GM21786 (cell line): ENCODE data around the gene DCBLD1.
"Not testable (repeated sequence)": the region's sequence is repeated elsewhere in the genome, so short reads cannot be mapped to it uniquely, and the experiment has no call there.

Experiments
- ATAC-seq: cut with Tn5 transposase; IDR thresholded peaks from one replicate; pipeline ENCODE4 v1.9.1; 2021; ENCODE audit not compliant: unreplicated experiment

The DCBLD1 gene

GRCh38 chr6:117482240-117483003 is at the start of gene DCBLD1:
TSS of gene DCBLD1 (plus strand) at chr6:117482674. CDS start at chr6:117482782, 108 bp downstream.
- ATAC-seq, result peak; percentile 59

DNA sequence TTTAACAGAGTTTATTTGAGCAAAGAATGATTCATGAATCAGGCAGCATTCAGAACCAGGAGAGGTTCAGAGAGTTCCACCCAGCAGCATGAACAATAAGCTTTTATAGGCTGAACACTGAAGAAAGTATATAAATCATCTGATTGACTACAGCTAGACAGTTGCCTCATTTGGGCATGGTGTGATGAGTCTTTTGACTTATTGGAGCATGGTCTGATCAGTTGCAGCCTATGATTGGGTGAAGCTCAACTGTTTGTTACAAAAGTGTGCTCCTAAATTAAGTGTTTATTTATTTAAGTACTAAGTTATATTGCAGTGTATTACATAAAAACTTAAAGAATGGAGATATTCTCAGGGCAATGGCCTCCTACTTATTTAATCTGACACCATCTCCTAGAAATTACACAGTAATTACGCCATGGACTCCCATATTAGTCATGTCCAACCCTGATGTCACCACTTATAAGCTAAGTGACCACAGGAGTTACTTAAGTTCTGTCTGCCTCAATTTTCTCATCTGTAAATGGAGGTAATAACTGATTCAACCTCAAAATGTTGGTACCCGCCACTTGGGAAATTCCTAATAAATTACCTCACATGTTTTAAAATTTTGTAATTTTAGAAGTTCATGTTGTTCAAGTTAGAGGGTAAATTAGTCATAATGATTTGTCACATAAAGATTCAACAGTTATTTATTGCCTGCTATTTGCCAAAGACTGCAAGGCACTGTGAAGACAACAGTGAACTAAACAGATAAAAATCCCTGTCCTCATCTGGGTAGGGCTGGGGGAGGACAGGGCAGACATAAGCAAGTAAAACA is 41.6 kb upstream of the DCBLD1 start:
- ATAC-seq, result no peak

GRCh38 chr6:117441824-117442264 is 40.6 kb upstream of the DCBLD1 start:
- no peak for ATAC-seq

GRCh38 chr6:117442313-117442712 is 40.2 kb upstream of the DCBLD1 start:
- ATAC-seq, result not testable (repeated sequence)

DNA sequence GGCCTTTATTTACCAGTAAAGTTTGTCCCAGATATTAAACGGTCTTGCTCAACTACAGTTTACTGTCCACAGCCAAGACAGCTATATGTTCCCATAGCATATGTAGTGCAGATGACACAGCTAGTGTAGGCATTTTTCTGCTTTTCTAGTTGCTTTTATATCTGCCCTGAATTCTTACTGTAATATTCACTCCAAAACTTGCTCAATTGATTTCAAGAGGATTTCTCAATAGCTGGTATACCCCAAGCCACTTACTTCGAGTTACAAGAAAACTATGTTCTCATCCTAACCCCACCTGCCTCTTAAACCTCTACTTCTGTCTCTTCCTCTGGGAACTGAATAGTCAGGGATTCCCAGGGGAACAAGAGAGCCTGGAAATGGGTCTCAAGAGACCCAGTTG is 37.9 kb upstream of the DCBLD1 start:
- ATAC-seq, result no peak

- ATAC-seq, result no peak
Measured at GRCh38 chr6:117446861-117447260, 35.6 kb upstream of the DCBLD1 start.

DNA sequence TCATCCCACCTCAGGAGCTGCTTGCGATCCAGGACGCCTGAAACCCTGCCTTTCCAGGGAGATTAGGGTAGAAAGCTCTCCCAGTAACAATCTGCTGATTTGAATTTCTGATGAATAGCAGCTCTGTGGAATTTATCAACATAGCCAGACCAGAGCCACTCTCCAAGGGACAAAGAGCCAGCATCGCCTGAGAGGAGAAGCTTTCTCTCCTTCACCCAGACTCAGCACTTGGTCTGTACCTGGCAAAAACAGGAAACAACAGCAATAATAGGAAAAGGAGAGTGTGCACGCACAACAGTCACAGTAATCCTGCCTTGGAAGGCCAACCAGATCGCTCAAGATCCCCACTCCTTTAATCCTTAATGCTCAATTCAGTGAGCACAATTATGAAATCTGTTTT is 34.5 kb upstream of the DCBLD1 start:
- ATAC-seq, result no peak

DNA sequence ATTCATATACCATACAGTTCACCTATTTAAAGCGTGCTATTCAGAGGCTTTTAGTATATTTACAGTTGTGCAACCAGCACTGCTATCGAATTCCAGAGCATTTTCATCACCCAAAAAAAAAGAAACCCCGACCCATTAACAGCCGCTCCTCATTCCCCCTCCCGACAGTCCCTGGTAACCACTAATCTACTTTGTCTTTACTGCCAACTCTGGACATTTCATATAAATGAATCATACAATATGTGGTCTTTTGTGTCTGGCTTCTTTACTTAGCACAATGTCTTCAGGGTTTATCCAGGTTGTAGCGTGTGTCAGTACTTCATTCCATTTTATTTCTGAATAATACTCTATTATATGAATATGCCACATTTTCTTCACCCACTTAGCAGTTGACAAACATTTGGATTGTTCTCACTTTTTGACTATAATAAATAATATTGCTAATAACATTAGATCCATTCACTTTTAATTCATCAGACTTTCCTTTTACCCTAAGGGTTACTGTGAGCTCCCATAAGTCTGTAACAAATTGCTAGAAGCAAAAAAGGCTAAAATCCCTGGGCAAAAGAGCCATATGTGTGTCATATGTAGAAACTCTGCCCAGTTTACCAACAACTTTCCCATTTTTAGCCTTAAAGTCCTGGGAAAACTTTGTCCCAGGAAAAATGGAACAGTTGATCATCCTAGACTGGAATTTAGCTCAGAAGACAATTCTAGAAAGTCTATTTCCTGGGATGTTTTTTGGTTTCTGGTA is 33.6 kb upstream of the DCBLD1 start:
- ATAC-seq, result no peak

DNA sequence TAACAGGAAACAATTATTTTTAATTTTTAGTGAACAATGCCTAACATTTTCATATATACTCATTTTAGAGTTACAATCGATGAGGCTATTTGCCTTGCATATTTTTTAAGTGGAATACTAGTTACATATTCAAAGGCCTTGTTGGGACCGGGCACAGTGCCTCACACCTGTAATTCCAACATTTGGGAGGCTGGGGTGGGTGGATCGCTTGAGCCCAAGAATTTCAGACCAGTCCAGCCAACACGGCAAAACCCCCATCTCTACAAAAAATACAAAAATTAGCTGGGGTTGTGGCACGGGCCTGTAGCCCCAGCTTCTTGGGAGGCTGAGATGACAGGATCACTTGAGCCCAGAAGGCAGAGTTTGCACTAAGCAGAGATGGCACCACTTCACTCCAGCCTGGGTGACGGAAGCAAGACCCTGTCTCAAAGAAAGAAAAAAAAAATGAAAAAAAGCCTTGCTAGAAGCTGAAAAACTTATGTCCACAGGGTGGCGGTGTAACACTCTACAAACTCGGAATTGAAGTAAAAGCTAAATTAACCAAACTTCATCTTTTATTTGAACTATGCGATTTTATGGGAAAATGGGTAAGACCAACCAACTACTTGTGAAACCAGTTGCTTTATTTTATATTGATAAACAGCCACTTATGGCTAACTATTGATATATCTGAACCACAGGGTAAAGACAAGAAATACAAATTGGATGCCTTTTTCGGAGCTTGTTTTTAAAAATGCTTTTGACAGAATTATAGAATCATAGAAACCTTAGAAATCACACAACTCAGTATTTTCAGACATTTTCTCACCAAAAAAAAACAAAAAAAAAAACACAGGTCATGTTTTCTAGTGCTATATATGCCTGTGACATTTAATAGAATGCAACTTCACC is 32.7 kb upstream of the DCBLD1 start:
- no peak for ATAC-seq

- ATAC-seq, result no peak
Measured at GRCh38 chr6:117451671-117452070, 30.8 kb upstream of the DCBLD1 start.

DNA sequence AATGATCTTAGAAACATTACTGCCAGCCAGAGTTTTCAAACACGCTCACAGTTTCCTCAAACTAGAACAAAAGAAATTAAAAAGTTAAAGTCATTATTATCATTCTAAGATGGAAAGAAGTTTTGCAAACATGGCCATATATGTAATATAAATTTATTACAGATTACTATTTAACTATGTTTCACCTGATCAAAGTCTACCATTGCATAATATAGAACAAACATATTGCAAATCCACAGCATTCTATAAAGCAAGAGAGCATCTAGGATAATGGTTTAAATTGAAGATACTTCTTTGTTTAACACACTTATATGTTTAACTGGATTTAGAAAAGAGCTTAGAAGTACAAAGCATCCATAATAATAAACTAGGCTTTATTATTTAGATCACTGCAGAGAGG is 26.2 kb upstream of the DCBLD1 start:
- ATAC-seq, result no peak

GRCh38 chr6:117456998-117457397 is 25.5 kb upstream of the DCBLD1 start:
- ATAC-seq, result no peak

DNA sequence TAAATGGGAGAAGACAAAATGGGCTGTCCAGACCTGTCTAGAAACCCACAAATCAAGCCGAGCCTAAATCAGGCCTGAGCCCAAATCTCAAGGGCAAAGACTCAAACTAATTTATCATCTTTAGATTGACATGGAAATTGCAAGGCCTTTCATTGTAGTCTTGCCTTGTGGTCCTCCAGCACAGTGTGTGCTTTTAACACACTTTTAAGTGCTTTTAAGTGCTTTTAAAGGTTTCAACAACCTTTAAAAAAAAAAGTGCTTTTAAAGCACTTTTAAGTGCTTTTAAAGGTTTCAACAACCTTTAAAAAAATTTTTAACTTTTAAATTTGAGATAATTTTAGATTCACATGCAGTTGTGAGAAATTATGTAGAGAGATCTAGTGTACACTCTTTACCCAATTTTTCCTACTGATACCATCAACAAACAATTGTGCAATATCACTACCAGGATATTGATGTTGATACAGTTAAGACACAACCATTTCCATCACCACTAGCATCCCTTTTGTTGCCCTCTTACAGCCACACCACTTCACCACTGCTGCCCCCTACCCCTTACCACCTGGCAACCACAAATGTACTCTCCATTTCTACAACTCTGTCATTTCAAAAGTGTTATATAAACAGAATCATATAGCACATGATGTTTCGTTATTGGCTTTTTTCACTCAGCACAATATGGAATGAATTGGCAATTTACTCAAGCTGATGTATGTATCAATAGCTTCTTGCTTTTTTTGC is 23.1 kb upstream of the DCBLD1 start:
- no peak for ATAC-seq

- ATAC-seq, result peak; percentile 77
Measured at GRCh38 chr6:117463762-117464665, 18.5 kb upstream of the DCBLD1 start.

DNA sequence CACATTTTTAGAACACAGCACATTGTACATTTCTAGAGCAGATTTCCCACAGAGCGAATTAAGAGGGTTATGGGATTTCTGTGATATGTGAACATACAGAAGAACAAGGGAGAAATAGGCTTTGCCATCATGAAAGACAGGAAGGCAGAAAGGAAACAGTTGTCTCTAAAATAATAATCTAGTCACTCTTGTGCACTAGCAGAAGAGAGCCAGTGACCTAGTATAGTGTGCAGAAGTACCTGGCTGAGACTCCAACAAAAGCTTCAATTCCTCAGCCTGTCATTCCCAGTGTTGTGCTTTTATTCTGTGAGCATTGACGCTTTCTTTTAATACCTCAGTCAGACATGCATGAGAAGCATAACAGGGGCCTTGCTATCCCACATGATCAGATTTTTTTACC is 17.8 kb upstream of the DCBLD1 start:
- peak; percentile 21 for ATAC-seq

DNA sequence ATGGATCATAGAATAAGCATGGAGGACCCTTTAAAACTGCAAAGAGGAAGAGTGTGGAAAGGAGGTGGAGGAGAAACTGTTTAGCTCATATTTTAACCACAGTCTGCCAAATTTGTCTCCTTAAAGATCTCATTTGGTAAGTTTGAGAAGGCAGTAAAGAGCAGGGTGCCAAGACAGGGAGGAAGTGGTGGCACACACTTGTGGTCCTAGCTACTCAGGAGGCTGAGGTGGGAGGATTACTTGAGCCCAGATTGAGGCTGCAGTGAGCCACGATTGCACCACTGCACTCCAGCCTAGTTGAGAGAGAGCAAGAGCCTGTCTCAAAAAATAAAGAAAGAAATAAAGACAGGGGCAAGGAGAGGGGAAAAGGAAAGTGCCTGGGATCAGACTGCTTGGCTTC is 16.8 kb upstream of the DCBLD1 start:
- no peak for ATAC-seq

DNA sequence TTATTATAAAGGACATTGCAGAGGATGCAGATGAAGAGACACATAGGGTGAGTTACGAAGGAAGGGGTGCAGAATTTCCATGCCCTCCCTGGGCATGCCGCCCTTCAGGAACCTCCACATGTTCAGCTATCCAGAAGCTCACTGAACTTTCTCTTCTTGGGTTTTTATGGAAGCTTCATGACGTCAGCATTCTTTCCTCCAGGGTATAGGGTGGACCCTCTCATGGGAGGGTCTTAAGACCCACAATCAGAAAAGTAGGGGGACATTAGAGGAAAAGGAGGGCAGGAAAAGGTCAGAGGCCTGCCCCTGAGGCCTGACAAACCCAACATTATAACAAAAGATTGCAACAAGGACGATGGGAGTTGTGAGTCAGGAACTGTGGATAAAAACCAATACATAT is 14.6 kb upstream of the DCBLD1 start:
- ATAC-seq, result no peak

- ATAC-seq, result not testable (repeated sequence)
Measured at GRCh38 chr6:117468527-117468926, 13.9 kb upstream of the DCBLD1 start.

GRCh38 chr6:117469356-117469755 is 13.1 kb upstream of the DCBLD1 start:
- no peak for ATAC-seq
